NCI-H146 treated with DMSO at 0.1 percent for 48 hours (cell line): ENCODE data around the gene SCFD2.

Experiments
- DNase-seq: peaks from one replicate; lab custom pipeline; 2025; ENCODE audit not compliant: unreplicated experiment; lab: John Stamatoyannopoulos, UW

The SCFD2 gene

DNA sequence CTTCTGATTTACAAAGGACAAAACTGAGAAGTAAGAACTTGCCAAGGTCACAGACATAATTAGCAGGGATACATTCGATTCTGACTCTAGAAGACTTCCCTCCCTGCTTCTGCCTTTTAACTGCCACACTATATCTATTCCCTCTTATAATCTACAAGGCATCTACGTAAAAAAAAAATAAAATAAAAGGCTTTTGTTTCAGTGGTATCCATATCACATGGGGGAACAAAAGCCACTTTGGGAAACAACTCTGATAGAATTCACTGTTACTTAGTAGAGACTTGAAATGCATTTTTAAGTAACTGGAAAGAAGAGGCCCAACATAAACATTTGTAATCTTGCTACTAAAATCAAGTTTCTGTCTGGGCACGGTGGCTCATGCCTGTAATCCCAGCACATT lies 247.2 kb downstream of the SCFD2 start:
- DNase-seq, result no peak

DNA sequence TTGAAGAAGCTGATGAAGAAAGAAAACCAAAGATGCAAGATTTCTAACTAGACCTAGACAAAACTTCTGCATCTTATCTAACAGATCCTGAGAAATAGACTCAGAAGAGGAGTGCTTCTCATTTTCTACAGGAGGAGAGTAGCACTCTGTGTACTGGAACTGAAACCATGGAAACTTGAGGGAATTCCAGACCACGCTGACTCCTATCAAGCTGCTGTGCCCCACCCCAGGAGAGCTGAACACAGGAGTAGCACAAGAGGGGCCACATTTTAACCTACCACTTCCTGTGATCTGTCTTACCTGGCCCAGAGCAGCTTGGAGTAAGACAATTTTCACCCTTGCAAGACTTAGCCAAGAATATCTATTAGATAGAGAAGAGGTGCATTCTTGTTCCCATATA lies 248.9 kb downstream of the SCFD2 start:
- DNase-seq, result no peak

DNA sequence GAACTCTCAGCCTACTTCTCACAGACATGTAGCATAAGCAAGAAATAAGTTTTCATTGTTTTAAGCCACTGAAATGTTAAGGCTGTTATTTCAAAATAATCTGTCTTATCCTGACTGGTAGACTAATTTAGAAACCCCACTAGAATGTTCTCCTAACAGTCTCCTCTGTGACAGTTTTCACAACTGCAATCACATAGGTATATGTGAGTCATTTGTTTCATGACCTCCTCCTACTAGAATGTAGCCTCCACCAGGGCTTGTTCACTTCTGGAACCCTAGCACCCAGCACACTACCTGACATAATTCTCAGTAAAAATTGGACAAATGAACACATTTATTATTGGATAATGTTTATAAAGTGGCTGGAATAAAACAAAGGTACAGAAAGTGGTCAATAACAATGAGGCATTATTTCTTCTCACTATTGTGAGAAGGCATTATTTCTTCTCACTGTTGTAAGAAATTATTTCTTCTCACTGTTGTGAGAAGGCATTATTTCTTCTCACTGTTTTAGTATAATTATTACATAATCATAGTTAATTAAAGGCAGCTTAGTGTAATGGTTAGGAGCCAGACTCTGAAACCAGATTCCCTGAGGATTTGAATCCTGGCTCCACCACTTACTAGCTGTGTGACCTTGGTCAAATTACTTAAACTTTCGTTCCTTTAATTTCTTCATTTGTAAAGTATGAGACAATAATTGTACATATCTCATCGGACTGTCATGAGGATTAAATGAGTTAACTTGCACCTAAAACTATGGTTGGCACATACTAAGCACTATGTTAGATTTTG lies 252.2 kb downstream of the SCFD2 start:
- no peak for DNase-seq

DNA sequence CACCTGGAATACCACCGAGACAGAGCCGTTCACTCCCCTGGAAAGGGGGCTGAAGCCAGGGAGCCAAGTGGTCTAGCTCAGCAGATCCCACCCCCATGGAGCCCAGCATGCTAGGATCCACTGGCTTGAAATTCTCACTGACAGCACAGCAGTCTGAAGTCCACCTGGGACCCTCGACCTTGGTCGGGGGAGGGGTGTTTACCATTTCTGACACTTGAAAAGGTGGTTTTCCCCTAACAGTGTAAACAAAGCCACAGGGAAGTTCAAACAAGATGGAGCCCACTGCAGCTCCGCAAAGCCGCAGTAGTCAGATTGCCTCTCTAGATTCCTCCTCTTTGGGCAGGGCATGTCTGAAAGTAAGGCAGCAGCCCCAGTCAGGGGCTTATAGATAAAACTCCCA lies 260.5 kb downstream of the SCFD2 start:
- peak; percentile 68 for DNase-seq

DNA sequence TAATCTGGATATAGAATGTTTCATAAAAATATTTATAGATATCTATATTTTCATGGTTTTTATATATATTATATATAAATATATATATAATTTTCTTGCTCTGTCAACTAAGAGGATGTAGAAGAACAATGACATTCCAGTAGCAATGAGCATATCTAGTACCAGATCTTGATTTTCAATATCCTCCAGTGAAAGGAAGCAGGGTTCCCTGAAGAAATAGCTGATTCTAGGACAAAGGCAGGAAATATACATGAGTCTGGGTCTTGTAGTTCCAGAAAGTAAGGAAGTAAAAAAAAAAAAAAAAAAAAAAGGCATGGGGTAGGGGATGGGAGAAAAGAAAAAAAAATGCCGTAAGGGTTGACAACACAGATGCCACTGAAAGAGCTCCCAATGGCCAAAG lies 262.4 kb downstream of the SCFD2 start:
- DNase-seq, result no peak

DNA sequence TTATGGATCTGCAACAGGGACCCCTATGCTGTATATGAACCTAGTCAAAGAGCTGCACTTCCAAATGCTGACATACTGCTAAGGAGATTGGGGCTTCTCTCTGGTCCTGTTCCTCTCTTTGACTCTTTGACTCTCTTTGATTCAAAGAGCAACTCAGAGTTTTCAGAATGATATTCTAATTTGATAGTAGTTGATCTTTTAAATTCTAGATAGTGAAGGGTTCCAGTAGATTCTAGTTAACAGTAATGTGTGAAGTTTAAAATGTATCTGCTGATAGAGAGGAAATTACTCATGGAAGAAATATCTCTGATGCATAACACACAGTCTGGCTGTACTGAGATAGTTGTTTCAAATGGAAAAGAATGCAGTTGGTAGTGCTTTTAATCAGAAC lies 264.7 kb downstream of the SCFD2 start:
- no peak for DNase-seq

DNA sequence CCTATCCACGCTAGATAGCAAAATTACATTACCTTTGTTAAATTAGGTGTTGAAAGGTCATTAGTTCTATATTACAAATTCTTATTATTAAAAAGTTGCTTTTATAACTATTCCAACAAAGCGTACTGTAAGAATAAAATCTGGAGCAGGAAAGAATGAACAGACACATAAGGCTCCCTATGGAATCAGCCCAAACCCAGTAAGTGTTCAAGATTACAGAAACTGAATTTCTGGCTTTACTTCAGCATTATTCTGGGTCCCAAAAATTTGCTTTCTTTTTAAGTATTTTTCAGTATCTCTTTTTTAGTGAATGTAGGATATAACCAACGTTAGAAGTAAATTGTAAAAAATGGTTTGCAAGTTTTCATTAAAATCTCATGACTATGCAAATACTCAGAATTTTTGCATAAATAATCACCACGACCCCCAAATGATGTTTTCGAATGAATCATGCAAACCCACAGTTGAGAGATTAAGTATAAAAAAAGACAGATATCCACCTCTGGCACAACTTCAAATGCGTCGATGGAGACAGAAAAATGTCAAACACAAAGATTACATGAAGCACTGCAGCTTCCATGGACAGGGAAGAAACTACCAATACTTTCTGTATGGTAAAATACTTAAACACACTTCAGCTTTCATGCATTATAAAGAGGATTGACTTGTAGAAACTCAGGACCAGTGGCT lies 265.2 kb downstream of the SCFD2 start:
- DNase-seq, result no peak

DNA sequence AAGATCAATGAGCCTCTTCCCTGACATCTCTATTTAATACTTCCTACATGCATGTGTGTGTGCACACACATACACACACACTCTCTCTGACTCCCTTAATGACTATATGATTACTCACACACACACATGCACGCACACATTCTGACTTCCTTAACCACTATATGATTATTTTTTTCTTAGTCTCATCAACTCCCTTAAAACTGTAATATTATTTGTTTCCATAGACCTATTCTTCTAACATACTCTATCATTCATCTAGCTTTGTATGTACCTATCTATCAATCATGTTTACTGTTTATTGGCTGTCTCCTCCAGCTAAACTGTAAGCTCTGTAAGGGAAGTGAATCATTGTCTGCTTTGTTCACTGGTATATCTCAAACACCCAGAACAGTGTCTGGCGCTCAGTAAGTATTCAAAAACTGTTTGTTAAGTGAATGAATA lies 267.2 kb downstream of the SCFD2 start:
- no peak for DNase-seq

DNA sequence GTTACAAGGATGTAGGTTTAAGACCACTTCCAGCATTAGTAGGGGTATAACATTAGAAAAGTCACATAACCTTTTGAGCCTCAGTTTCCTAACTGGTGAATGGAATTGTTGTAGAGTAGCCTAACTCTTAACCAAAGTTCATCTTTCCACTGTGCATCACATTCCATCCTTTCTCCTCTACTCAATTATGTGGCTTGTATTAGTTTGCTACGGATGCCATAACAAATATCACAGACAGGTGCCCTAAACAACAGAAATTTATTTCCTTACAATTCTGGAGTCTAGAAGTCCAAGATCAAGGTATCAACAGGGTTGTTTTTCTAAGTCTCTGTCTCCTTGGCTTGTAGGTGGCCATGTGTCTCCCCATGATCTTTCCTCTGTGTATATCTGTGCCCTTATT lies 271.8 kb downstream of the SCFD2 start:
- DNase-seq, result no peak

DNA sequence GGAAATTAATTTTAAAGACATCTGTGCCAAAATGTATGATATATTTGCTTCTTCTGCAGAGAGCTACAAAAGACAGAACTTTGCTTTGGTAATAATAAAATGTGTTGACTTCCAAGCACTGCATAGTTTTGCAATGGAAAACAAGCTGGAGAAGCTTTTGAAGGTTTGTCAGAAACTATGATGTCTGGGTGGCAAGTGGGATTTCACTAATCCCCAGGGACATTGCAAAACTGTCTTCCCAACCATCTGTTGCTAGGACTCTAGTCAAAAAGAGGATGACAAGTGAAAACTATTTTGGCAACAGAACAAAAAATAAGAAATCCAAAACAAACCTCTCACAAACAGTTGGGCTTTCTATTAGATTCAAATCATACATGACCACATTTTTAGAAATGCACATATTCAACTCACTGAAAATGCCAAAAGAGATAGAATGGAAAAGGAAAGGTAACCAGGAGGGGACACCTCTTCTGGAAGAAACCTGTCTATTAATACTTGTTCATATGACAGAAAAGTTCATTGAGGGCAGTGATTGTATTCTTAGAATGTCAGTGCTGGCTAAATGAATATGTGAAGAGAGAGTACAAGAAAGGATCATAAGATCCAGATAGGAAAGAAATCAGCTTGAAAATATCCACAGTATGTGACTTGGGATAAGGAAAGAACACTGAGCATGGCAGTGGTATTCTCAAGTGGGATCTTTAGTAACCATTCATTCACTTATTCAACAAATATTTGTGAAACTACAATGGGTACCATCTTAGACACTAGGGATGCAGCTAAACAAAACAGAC lies 275.7 kb downstream of the SCFD2 start:
- DNase-seq, result no peak

DNA sequence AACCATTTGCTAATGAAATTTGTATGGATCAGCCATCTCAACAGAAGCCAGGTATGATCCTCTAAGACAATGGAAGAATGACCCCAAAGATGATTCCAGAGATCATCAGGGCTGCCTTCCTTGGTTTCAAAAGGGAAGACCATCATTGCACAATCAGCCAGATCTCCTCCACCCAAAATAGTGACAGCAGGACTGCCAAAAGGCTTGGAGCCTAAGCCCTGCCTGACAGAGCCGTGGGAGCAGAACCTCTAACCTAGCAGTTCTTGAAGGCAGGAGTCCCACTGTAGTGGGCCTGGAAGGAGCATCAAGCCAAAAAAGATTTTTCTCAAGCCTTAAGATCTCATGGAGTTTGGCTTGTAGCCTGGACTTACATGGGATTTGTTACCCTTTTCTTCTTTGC lies 277.7 kb downstream of the SCFD2 start:
- DNase-seq, result no peak

DNA sequence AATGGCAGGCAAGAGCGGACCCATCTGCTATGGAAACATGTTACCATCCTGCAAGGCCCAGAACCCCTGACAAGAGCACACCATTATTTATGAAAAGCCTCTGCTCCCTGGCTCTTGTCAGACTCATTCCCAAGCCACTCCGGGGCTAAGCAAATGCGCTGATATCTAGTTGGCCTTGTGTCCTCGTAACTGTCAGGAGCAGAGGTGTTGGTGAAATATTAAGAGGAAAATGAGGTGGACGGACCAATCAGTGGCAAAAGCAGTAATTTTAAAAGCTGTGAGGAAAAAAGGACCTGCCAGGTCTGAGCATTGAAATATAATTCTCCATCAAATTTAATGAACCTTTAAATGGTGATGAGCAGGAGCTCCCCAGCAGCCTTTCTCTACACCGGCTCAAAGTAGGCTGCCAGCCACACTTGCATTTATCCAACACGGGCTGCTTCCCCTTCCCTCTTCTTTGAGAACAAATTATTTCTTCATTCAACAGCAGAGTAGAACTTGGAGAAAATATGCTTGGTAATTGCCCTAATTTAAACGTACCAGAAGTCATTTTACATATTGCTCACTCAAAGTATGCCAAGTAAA lies 289.4 kb downstream of the SCFD2 start:
- DNase-seq, result no peak

DNA sequence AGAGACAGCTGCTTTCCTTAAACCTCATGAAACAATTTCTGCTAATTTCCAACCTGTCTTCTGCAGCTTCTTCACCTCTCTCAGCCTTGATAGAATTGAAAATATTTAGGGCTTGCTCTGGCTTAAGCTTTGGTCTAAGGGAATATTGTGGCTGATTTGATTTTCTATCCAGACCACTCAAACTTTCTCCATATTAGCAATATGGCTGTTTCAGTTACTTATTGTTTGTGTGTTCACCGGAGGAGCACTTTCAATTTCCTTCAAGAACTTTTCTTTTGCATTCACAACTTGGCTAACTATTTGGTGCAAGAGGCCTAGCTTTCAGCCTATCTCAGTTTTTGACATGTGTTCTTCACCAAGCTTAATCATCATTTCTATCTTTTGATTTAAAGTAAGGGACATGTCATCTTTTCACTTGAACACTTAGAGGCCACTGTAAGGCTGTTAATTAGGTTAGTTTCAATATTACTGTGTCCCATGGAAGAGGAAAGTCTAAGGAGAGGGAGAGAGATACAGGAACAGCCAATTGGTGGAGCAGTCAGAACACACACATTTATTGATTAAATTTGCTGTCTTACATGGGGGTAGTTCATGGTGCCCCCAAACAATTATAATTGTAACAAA lies 290.6 kb downstream of the SCFD2 start:
- DNase-seq, result no peak

DNA sequence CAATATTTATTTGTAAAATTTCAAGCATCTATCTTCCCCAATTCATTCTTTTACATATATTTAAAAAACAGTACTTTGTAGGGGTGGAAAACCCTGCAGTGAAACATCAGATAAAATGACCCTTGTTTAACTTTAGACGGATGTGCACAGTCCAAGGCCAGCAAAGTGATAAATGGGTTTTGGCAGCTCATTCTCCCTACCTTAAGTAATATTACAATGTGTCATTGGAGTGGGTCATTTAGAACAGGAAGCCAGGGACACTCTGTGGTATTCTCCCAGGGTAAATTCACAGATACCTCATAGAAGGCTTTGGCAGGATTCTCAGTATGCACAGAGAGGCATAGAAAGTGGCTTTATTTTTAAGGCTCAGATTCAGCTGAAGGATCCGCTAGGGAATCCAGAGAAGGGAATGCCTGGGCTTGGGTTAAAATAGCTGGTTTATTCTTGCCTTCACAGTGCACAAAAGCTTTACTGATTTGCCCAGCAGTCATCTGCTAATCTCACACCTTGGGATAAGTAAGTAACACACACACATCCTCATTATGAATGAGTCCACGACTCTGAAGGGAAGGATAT lies 297.0 kb downstream of the SCFD2 start:
- DNase-seq, result no peak

DNA sequence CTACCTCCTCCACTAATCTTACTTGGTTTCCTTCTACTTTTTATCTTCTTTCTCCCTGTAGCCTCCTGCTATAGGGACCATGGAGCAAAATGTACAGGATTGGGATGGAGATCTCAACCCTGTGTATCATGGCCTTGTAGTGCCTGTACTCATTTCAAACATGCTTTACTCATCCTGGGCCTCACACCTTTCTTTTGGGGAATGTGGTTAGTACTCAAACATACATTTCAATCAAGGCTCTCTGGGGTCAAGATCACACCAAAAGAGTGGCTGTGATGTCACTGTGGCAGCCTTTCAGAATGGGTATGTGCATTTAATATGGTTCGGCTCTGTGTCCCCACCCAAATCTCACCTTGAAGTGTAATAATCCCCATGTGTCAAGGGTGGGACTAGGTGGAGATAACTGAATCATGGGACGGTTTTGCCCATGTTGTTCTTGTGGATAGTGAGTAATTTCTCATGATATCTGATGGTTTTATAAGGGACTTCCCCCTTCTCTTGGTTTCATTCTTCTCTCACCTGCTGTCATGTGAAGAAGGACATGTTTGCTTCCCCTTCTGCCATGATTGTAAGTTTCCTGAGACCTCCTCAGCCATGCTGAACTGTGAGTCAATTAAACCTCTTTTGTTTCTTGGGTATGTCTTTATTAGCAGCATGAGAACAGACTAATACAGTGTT lies 298.6 kb downstream of the SCFD2 start:
- no peak for DNase-seq

DNA sequence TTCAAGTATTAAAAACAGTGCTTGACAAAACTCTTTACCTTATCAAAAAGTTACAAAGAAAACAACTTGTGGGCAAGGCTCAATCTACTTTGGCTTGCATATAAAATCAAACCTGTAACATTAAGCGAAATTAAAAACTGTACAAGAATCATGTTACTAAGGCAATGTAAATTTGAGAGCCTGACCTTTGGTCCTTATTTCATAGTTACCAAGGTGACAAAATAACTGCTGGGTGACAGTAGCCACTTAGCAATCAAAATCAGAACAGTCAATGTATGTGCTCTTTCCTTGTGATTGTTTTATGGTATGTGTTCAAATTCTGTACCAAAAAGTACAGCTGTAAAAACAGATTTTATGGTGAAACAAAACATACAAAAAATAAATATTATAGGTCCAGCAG lies 299.7 kb downstream of the SCFD2 start:
- no peak for DNase-seq

DNA sequence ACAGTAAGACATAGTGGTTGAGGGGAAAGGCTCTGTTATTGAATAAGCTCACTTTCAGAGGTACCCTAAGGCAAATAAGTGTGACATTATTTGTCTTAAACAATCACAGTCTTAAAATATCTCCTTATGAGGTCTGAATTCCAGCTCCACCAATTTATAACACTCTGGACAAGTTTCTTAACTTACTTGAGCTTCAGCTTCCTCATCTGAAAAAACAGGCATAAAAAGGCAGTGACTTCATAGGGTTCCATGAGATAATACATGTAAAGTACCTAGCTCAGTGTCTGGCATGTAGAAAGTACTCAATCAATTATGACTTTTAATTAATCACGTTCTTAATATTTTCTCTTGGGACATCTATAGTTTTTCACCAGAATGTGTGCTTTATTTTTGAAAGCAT lies 301.3 kb downstream of the SCFD2 start:
- DNase-seq, result no peak

DNA sequence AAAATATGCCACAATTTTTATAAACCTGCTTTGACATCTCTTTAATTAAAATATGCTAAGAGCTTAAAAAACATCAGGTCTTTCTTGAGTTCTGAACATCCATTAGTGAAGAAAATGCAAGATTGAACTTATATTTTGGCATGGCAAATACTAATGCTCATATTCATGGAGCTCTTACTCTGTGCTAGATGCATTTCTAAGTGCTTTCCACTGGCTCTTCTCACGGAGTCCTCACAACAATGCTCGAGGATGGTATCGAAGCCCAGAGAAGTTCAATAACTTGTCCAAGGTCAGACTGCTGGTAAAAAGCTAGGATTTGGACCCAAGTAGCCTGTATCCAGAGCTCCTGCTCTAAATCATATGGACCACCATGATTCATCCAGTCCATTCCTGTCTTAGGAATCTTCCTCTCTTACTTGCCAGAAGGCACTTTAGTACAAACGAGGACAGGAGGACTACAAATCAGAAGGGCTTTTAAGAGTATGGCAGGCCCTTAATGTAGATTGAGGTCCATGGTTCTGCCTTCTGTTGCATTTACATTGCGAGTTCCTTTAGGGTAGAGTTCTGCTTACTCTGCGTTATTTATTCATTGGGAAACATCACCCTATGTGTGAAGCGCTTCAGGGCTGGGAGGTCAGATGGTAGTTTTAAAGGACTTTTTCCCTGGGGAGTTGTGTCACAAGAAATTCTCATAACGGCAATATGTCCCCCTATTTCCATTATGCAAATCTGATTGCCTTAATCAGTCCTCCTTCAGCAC lies 304.6 kb downstream of the SCFD2 start:
- no peak for DNase-seq

DNA sequence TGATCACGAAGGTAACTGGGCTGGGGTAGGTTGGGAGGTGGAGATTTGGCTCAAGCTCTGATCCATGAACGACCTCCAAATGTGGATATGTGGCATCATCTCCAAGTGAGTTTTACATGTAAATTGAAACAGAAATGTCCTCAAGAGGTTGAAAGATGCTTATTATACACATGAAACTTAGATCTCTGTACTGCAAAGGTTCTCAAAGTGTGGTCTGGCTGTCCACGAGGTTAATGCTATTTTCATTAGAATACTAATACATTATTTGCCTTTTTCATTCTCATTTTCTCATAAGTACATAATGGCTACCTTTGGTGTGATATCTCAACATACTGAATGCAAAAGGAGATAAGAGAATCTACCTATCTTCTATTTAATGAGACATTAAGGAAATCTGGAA lies 305.6 kb downstream of the SCFD2 start:
- DNase-seq, result no peak
